ENCODE results near the gene GPHN.

GRCh38 chr14:66735853-66736252 lies 227.9 kb downstream of the GPHN start:
- TF ChIP-seq, protein P1, sequence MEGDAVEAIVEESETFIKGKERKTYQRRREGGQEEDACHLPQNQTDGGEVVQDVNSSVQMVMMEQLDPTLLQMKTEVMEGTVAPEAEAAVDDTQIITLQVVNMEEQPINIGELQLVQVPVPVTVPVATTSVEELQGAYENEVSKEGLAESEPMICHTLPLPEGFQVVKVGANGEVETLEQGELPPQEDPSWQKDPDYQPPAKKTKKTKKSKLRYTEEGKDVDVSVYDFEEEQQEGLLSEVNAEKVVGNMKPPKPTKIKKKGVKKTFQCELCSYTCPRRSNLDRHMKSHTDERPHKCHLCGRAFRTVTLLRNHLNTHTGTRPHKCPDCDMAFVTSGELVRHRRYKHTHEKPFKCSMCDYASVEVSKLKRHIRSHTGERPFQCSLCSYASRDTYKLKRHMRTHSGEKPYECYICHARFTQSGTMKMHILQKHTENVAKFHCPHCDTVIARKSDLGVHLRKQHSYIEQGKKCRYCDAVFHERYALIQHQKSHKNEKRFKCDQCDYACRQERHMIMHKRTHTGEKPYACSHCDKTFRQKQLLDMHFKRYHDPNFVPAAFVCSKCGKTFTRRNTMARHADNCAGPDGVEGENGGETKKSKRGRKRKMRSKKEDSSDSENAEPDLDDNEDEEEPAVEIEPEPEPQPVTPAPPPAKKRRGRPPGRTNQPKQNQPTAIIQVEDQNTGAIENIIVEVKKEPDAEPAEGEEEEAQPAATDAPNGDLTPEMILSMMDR (optimal IDR thresholded peaks at IDR 0.05 in 1 of 3, IDR thresholded peaks at IDR 0.05 in 1 of 3, conservative IDR thresholded peaks at IDR 0.05 in 1 of 3; ENCODE audit: extremely low read depth in 1 of 3, insufficient read depth in 2 of 3, low read length in 3 of 3) = no peak
- no peak for TF ChIP-seq EZH2 (IDR thresholded peaks at IDR 0.05; ENCODE audit: low read length)
